Neural progenitor cell (in vitro differentiated cells): Measurements from ENCODE around the gene NUAK2. TPM values are rescaled to one million over a fixed set of nuclear protein-coding genes. Genes with fewer than 3 reads are reported as not detected.

Experiments used
- DNase-seq: peaks from one replicate; pipeline ENCODE4 v3.0.0-alpha.2; 2016; ENCODE audit warnings: low spot score
- H2AFZ ChIP-seq: fragments of 200-600 bp; sonication (generic); replicated peaks from 2 replicates; pipeline ENCODE4 v1.6.1; 2016; ENCODE audit warnings: antibody characterized with exemption
- H3F3A ChIP-seq: fragments of 200-600 bp; sonication (generic); 2 replicates; pipeline ENCODE4 v1.6.1; 2016; ENCODE audit warnings: antibody characterized with exemption, low read depth
- H3K27ac ChIP-seq: fragments of 200-600 bp; sonication (generic); 2 replicates; pipeline ENCODE4 v1.5.1; 2016; ENCODE audit warnings: mild to moderate bottlenecking
- H3K27me3 ChIP-seq: fragments of 200-600 bp; sonication (generic); 2 replicates; pipeline ENCODE4 v1.6.1; 2016; ENCODE audit warnings: mild to moderate bottlenecking, moderate library complexity
- H3K36me3 ChIP-seq: fragments of 200-600 bp; sonication (generic); 2 replicates; pipeline ENCODE4 v1.5.1; 2016
- H3K4me1 ChIP-seq: fragments of 200-600 bp; sonication (generic); 2 replicates; pipeline ENCODE4 v1.6.1; 2016; ENCODE audit warnings: mixed run types
- H3K4me2 ChIP-seq: fragments of 200-600 bp; sonication (generic); 2 replicates; pipeline ENCODE4 v1.6.1; 2016
- H3K4me3 ChIP-seq: fragments of 200-600 bp; sonication (generic); 2 replicates; pipeline ENCODE4 v1.5.1; 2016
- H3K79me2 ChIP-seq: fragments of 200-600 bp; sonication (generic); 2 replicates; pipeline ENCODE4 v1.6.1; 2016; ENCODE audit warnings: low read depth
- H3K9ac ChIP-seq: fragments of 200-600 bp; sonication (generic); 2 replicates; pipeline ENCODE4 v1.6.1; 2016
- H3K9me3 ChIP-seq: fragments of 200-600 bp; sonication (generic); 2 replicates; pipeline ENCODE4 v1.5.1; 2016; ENCODE audit warnings: low read depth
- H4K20me1 ChIP-seq: fragments of 200-600 bp; sonication (generic); 2 replicates; pipeline ENCODE4 v1.6.1; 2016; ENCODE audit warnings: low read depth
- H3K27ac Mint-ChIP-seq: 3 replicates; pipeline ENCODE4 v1.8.0; 2021; ENCODE audit warnings: mixed read lengths
- H3K27me3 Mint-ChIP-seq: 2 replicates; pipeline ENCODE4 v1.8.0; 2022; ENCODE audit warnings: low read depth, mild to moderate bottlenecking, inconsistent platforms, moderate library complexity, mixed read lengths; ENCODE audit not compliant: insufficient read depth
- H3K36me3 Mint-ChIP-seq: 3 replicates; pipeline ENCODE4 v1.8.0; 2021; ENCODE audit warnings: mixed read lengths
- H3K4me1 Mint-ChIP-seq: 3 replicates; pipeline ENCODE4 v1.8.0; 2021; ENCODE audit warnings: mixed read lengths
- H3K4me3 Mint-ChIP-seq: 3 replicates; pipeline ENCODE4 v1.8.0; 2021; ENCODE audit warnings: mild to moderate bottlenecking, moderate library complexity, mixed read lengths
- H3K9me3 Mint-ChIP-seq: 3 replicates; pipeline ENCODE4 v1.8.0; 2020; ENCODE audit warnings: mixed read lengths
- CTCF ChIP-seq: fragments of 200-600 bp; sonication (generic); IDR thresholded peaks from 2 replicates; pipeline ENCODE4 v1.5.1; 2017; ENCODE audit warnings: antibody characterized with exemption, mild to moderate bottlenecking
- EZH2 ChIP-seq: fragments of 200-600 bp; sonication (generic); IDR thresholded peaks from 2 replicates; pipeline ENCODE4 v1.6.1; 2017; ENCODE audit warnings: antibody characterized with exemption, mild to moderate bottlenecking, moderate library complexity
- EZH2phosphoT487 ChIP-seq: fragments of 200-600 bp; sonication (generic); IDR thresholded peaks from 2 replicates; pipeline ENCODE4 v1.6.1; 2017; ENCODE audit warnings: antibody characterized with exemption
- total RNA-seq: library from RNA; depleted of rRNA; stranded (reverse); fragments of >200 nt; gene quantifications from 2 replicates; pipeline ENCODE4 v1.2.3, GENCODE V29; 2015; ENCODE audit warnings: low replicate concordance

NUAK2 gene
- total RNA-seq, 1 donor from 2014 or later: 29.4 TPM

- Mint-ChIP-seq H3K36me3 (no peaks in the 10 kb centered on the region), H3K4me1 (peaks cover 64% of the 10 kb centered on the region), H3K27ac (peak overlapping the region; percentile 69), H3K27me3 (peaks cover 6% of the 10 kb centered on the region), H3K9me3 (no peaks in the 10 kb centered on the region), H3K4me3 (no peak overlapping the region)
- peaks cover 43% of the 10 kb centered on the region for H3K4me1 ChIP-seq
- H2AFZ ChIP-seq: no peak overlapping the region
- no peak overlapping the region for H3K4me3 ChIP-seq
- H4K20me1 ChIP-seq: no peaks in the 10 kb centered on the region
- H3K36me3 ChIP-seq: no peaks in the 10 kb centered on the region
- TF ChIP-seq EZH2phosphoT487: no peak
- TF ChIP-seq EZH2: no peak
- no peak for TF ChIP-seq CTCF
- no peak for DNase-seq
- H3K4me2 ChIP-seq: no peak overlapping the region
- no peak overlapping the region for H3K27ac ChIP-seq
- no peak overlapping the region for H3K9ac ChIP-seq
- no peaks in the 10 kb centered on the region for H3K79me2 ChIP-seq
- no peaks in the 10 kb centered on the region for H3K27me3 ChIP-seq
- H3K9me3 ChIP-seq: no peaks in the 10 kb centered on the region
- H3F3A ChIP-seq: peaks cover 44% of the 10 kb centered on the region
Measured at GRCh38 chr1:205291596-205291995, 29.9 kb downstream of the NUAK2 start.

- Histone ChIP-seq H3K27ac (no peak overlapping the region), H2AFZ (no peak overlapping the region), H3K79me2 (no peaks in the 10 kb centered on the region), H3K36me3 (no peaks in the 10 kb centered on the region), H3F3A (peaks cover 39% of the 10 kb centered on the region), H3K4me3 (no peak overlapping the region), H3K27me3 (no peaks in the 10 kb centered on the region), H3K4me2 (no peak overlapping the region), H3K9me3 (no peaks in the 10 kb centered on the region), H4K20me1 (no peaks in the 10 kb centered on the region), H3K4me1 (peaks cover 44% of the 10 kb centered on the region), H3K9ac (no peak overlapping the region)
- Mint-ChIP-seq H3K36me3 (no peaks in the 10 kb centered on the region), H3K27ac (peak overlapping the region; percentile 93), H3K27me3 (peaks cover 4% of the 10 kb centered on the region), H3K9me3 (no peaks in the 10 kb centered on the region), H3K4me3 (peak overlapping the region; percentile 11), H3K4me1 (peaks cover 64% of the 10 kb centered on the region)
- DNase-seq: no peak
- TF ChIP-seq EZH2: no peak
- no peak for TF ChIP-seq EZH2phosphoT487
- TF ChIP-seq CTCF: no peak
Measured at GRCh38 chr1:205287767-205288559, 33.6 kb downstream of the NUAK2 start.

GRCh38 chr1:205287076-205287475 lies 34.5 kb downstream of the NUAK2 start:
- no peak for TF ChIP-seq EZH2
- TF ChIP-seq EZH2phosphoT487: no peak
- TF ChIP-seq CTCF: no peak
- Histone ChIP-seq H3K27ac (no peak overlapping the region), H3K36me3 (no peaks in the 10 kb centered on the region), H2AFZ (no peak overlapping the region), H3F3A (peaks cover 34% of the 10 kb centered on the region), H3K79me2 (no peaks in the 10 kb centered on the region), H3K27me3 (no peaks in the 10 kb centered on the region), H4K20me1 (no peaks in the 10 kb centered on the region), H3K4me1 (peaks cover 51% of the 10 kb centered on the region), H3K9me3 (no peaks in the 10 kb centered on the region), H3K9ac (no peak overlapping the region), H3K4me2 (no peak overlapping the region), H3K4me3 (no peak overlapping the region)
- no peaks in the 10 kb centered on the region for H3K9me3 Mint-ChIP-seq
- peak overlapping the region; percentile 11 for H3K4me3 Mint-ChIP-seq
- H3K4me1 Mint-ChIP-seq: peaks cover 68% of the 10 kb centered on the region
- H3K27me3 Mint-ChIP-seq: peaks cover 6% of the 10 kb centered on the region
- peak overlapping the region; percentile 25 for H3K27ac Mint-ChIP-seq
- no peaks in the 10 kb centered on the region for H3K36me3 Mint-ChIP-seq
- no peak for DNase-seq
